Panc1 (cell line): ENCODE results near the gene BICD1. TPM values are rescaled to one million over a fixed set of nuclear protein-coding genes. Genes with fewer than 3 reads are reported as not detected.

Source experiments
- ATAC-seq: fragments of 200-7000 bp; cut with Tn5 transposase; 2 replicates; pipeline ENCODE4 v1.9.1; 2020; ENCODE audit warnings: mild to moderate bottlenecking, moderate library complexity
- BruUV-seq: library from RNA; stranded (reverse); fragments of 400-500 nt; replicated peaks from 2 replicates; lab custom pipeline; 2021; lab: Mats Ljungman, UMichigan
- CTCF ChIA-PET: fragments of 300-600 bp; sonication (Branson Sonifier 250); formaldehyde crosslinking; loops from one replicate; lab custom pipeline; 2022; ENCODE audit warnings: antibody characterized with exemption; lab: Charles Lee
- POLR2A ChIA-PET: fragments of 300-600 bp; sonication (Branson Sonifier 250); formaldehyde crosslinking; loops from one replicate; lab custom pipeline; 2022; ENCODE audit warnings: antibody characterized with exemption; lab: Charles Lee
- DNase-seq: peaks from one replicate; pipeline ENCODE4 v3.0.0-alpha.2; 2010; ENCODE audit warnings: low read depth, low spot score
- H3K27ac ChIP-seq: 2 replicates; pipeline ENCODE4 v1.5.1; 2011; ENCODE audit warnings: mild to moderate bottlenecking, low read length, inconsistent platforms
- H3K27me3 ChIP-seq: fragments of 200-500 bp; sonication (Bioruptor generic); 2 replicates; pipeline ENCODE4 v1.6.0; 2014; ENCODE audit warnings: low read length, inconsistent platforms; ENCODE audit not compliant: control insufficient read depth, insufficient read depth
- H3K36me3 ChIP-seq: fragments of 200-500 bp; sonication (Bioruptor generic); 2 replicates; pipeline ENCODE4 v1.5.1; 2014; ENCODE audit warnings: inconsistent platforms, mild to moderate bottlenecking, low read length, moderate library complexity; ENCODE audit not compliant: control insufficient read depth, insufficient read depth
- H3K4me1 ChIP-seq: 2 replicates; pipeline ENCODE4 v1.5.1; 2011; ENCODE audit warnings: inconsistent platforms, mild to moderate bottlenecking, low read length, moderate library complexity; ENCODE audit not compliant: control insufficient read depth, insufficient read depth
- H3K4me3 ChIP-seq, 2 experiments: 2 replicates each; pipeline ENCODE4 v1.5.1; 2011 to 2012; ENCODE audit warnings: low read depth in 2 of 2, low read length in 2 of 2, mild to moderate bottlenecking in 2 of 2, inconsistent platforms in 1 of 2, moderate library complexity in 1 of 2
- H3K9me3 ChIP-seq: fragments of 200-500 bp; sonication (Bioruptor generic); 2 replicates; pipeline ENCODE4 v1.5.1; 2014; ENCODE audit warnings: low read depth, mild to moderate bottlenecking, inconsistent platforms, low read length, moderate library complexity; ENCODE audit not compliant: control insufficient read depth, insufficient read depth
- CTCF ChIP-seq: fragments of 450-650 bp; IDR thresholded peaks from 2 replicates; pipeline ENCODE4 v1.5.1; 2017; ENCODE audit warnings: mild to moderate bottlenecking
- POLR2AphosphoS5 ChIP-seq: IDR thresholded peaks from 2 replicates; pipeline ENCODE4 v1.6.1; 2012; ENCODE audit warnings: mild to moderate bottlenecking, low read depth, low read length, moderate library complexity
- REST ChIP-seq, 2 experiments: IDR thresholded peaks; 2 replicates each; pipeline ENCODE4 v1.6.1; 2011 to 2012; ENCODE audit warnings: low read depth in 2 of 2, control low read depth in 1 of 2, low read length in 1 of 2, mild to moderate bottlenecking in 1 of 2, moderate library complexity in 1 of 2; ENCODE audit not compliant: insufficient read depth in 1 of 2
- SIN3A ChIP-seq: IDR thresholded peaks from 2 replicates; pipeline ENCODE4 v1.6.1; 2012; ENCODE audit warnings: low read depth, mild to moderate bottlenecking, low read length, moderate library complexity, borderline replicate concordance; ENCODE audit not compliant: insufficient read depth
- TCF7L2 ChIP-seq: IDR thresholded peaks from 2 replicates; pipeline ENCODE4 v1.6.1; 2011; ENCODE audit warnings: mild to moderate bottlenecking, low read depth, low read length, inconsistent platforms
- in situ Hi-C: cut with HindIII; loops from 2 replicates; pipeline ENCODE4 v1.10.0; 2016; ENCODE audit warnings: low sequenced_read_pairs, low pct_unique_long_range_greater_than_20kb
- intact Hi-C: fragments of 100-400 bp; cut with micrococcal nuclease; formaldehyde crosslinking; loops from one replicate; pipeline ENCODE4 v1.10.0; 2022; ENCODE audit not compliant: unreplicated experiment
- total RNA-seq: library from RNA; stranded (reverse); gene quantifications from one replicate; pipeline ENCODE4 v1.2.1, GENCODE V29; 2021; ENCODE audit not compliant: unreplicated experiment

BICD1 gene
- total RNA-seq, 1 experiment from 2014 or later = 40.0 TPM

- Histone ChIP-seq H3K36me3 (no peaks in the 10 kb centered on the region), H3K27ac (no peak overlapping the region), H3K4me1 (peaks cover 15% of the 10 kb centered on the region), H3K27me3 (no peaks in the 10 kb centered on the region), H3K4me3 (no peak overlapping the region), H3K9me3 (no peaks in the 10 kb centered on the region)
- in situ Hi-C loops (no loop called here), intact Hi-C loops (no loop called here)
- DNase-seq (no peak), ATAC-seq (no peak)
- no peak for TF ChIP-seq TCF7L2
- TF ChIP-seq REST (IDR thresholded peaks at IDR 0.05; ENCODE audit: insufficient read depth in 1 of 2, low read depth in 2 of 2, low read length in 1 of 2) = no peak
- no peak for TF ChIP-seq SIN3A
- TF ChIP-seq CTCF = no peak
- TF ChIP-seq POLR2AphosphoS5 = no peak
- no TSS peak for BruUV-seq
- ChIA-PET POLR2A (no interaction called here), CTCF (no interaction called here)
Measured at GRCh38 chr12:32135967-32136366, 29.3 kb downstream of the BICD1 start.

GRCh38 chr12:32136404-32136803, 29.8 kb downstream of the BICD1 start:
- Histone ChIP-seq H3K4me3 (no peak overlapping the region), H3K9me3 (no peaks in the 10 kb centered on the region), H3K27me3 (no peaks in the 10 kb centered on the region), H3K4me1 (peaks cover 18% of the 10 kb centered on the region), H3K27ac (no peak overlapping the region), H3K36me3 (no peaks in the 10 kb centered on the region)
- ChIA-PET CTCF (no interaction called here), POLR2A (no interaction called here)
- ATAC-seq (no peak), DNase-seq (no peak)
- TF ChIP-seq POLR2AphosphoS5 = no peak
- no peak for TF ChIP-seq REST (IDR thresholded peaks at IDR 0.05; ENCODE audit: insufficient read depth in 1 of 2, low read depth in 2 of 2, low read length in 1 of 2)
- no peak for TF ChIP-seq TCF7L2
- no peak for TF ChIP-seq CTCF
- no peak for TF ChIP-seq SIN3A
- BruUV-seq = no TSS peak
- in situ Hi-C loops (no loop called here), intact Hi-C loops (no loop called here)
